H1 (cell line): ENCODE results near the gene KCNJ9. TPM values are rescaled to one million over a fixed set of nuclear protein-coding genes. Genes with fewer than 3 reads are reported as not detected.

Experiments used
- ASH2L ChIP-seq: fragments of 200-600, 300-600 bp; sonication (generic); IDR thresholded peaks from one replicate; pipeline ENCODE4 v1.7.1; 2017; ENCODE audit warnings: low read length
- CEBPB ChIP-seq: IDR thresholded peaks from 2 replicates; pipeline ENCODE4 v1.6.1; 2012; ENCODE audit warnings: low read depth, low read length
- CREB1 ChIP-seq: IDR thresholded peaks from 2 replicates; pipeline ENCODE4 v1.6.1; 2012; ENCODE audit warnings: inconsistent platforms
- RNF2 ChIP-seq: fragments of 200-900, 300-1000 bp; sonication (generic); IDR thresholded peaks from 2 replicates; pipeline ENCODE4 v1.7.1; 2016; ENCODE audit warnings: borderline replicate concordance, low read depth, mild to moderate bottlenecking, antibody characterized with exemption, low read length; ENCODE audit not compliant: poor library complexity, severe bottlenecking; ENCODE audit errors: missing control alignments
- TEAD4 ChIP-seq: IDR thresholded peaks from 2 replicates; pipeline ENCODE4 v1.6.1; 2012; ENCODE audit warnings: low read depth, low read length, inconsistent platforms, mixed read lengths
- ZNF274 ChIP-seq: IDR thresholded peaks from 2 replicates; pipeline ENCODE4 v1.7.0; 2012; ENCODE audit warnings: low read length, borderline replicate concordance; ENCODE audit errors: extremely low read depth
- polyA plus RNA-seq, 7 experiments: library from polyadenylated mRNA; depleted of rRNA in 3 of 7; stranded (reverse) in 5 of 7; unstranded in 2 of 7; fragments of >200 nt in 5 of 7; fragments of 200-250 nt in 2 of 7; gene quantifications; 1 replicate in 5 of 7; 2 replicates in 1 of 7; 4 replicates in 1 of 7; pipeline versions ENCODE4 v1.2.1 to v1.2.3, GENCODE V29; 2011 to 2013; ENCODE audit warnings: missing spikeins in 2 of 7, mixed read lengths in 2 of 7
- total RNA-seq: library from RNA; stranded (reverse); fragmentation: NEBNext Ultra II Directional; extraction: Animal tissue kit (Norgen Biotek cat#: 25700); gene quantifications from 2 replicates; pipeline ENCODE4 v1.2.1, GENCODE V29; 2021
- TF ChIP-seq, protein P1 (sequence below): IDR thresholded peaks from 2 replicates; pipeline ENCODE4 v1.6.1; 2012; ENCODE audit warnings: inconsistent platforms

The KCNJ9 gene
- total and polyA plus RNA-seq, 2 of the 8 experiments (the other 6 are each of a cell fraction or from before 2014, with no cell fraction given), result 0.02 to 0.13 TPM

- TF ChIP-seq CREB1 (no peak), ASH2L (no peak), RNF2 (no peak), TEAD4 (no peak), CEBPB (no peak), ZNF274 (no peak)
- TF ChIP-seq, protein P1, sequence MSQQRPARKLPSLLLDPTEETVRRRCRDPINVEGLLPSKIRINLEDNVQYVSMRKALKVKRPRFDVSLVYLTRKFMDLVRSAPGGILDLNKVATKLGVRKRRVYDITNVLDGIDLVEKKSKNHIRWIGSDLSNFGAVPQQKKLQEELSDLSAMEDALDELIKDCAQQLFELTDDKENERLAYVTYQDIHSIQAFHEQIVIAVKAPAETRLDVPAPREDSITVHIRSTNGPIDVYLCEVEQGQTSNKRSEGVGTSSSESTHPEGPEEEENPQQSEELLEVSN, result no peak
- TF ChIP-seq, all 59 proteins: peak for 0
Observed at GRCh38 chr1:160045653-160046052, 35.7 kb upstream of the KCNJ9 start (continued).
